HG03095 (cell line): ENCODE measurements around the gene PCDH7.

ENCODE experiments used
- ATAC-seq: cut with Tn5 transposase; IDR thresholded peaks from one replicate; pipeline ENCODE4 v1.9.1; 2021; ENCODE audit warnings: moderate library complexity; ENCODE audit not compliant: unreplicated experiment

PCDH7 gene

GRCh38 chr4:30720021-30720660 lies at the start of gene PCDH7:
Gene PCDH7 (plus strand): TSS chr4:30720369. CDS start chr4:30721423, 1,054 bp downstream.
- no peak for ATAC-seq

- no peak for ATAC-seq
These were observed 48.2 kb upstream of the PCDH7 start for GRCh38 chr4:30671926-30672448.

- no peak for ATAC-seq
These were observed 24.0 kb upstream of the PCDH7 start for GRCh38 chr4:30696191-30696590.

- ATAC-seq, result no peak
These were observed 5.6 kb upstream of the PCDH7 start for GRCh38 chr4:30714408-30715031.

- ATAC-seq, result no peak
These were observed 4.0 kb upstream of the PCDH7 start for GRCh38 chr4:30716158-30716557.

GRCh38 chr4:30716681-30717207 lies 3.4 kb upstream of the PCDH7 start:
- no peak for ATAC-seq

- no peak for ATAC-seq
These were observed 2.8 kb upstream of the PCDH7 start for GRCh38 chr4:30717208-30718020.

GRCh38 chr4:30718021-30718542 lies 2.1 kb upstream of the PCDH7 start:
- no peak for ATAC-seq

GRCh38 chr4:30718641-30719453 lies 1.3 kb upstream of the PCDH7 start:
- no peak for ATAC-seq

GRCh38 chr4:30719454-30720020 lies 632 bp upstream of the PCDH7 start:
- ATAC-seq, result no peak

GRCh38 chr4:30720661-30721184 lies 554 bp downstream of the PCDH7 start:
- ATAC-seq, result no peak

GRCh38 chr4:30721185-30722091 lies 1.3 kb downstream of the PCDH7 start:
- ATAC-seq, result no peak

- ATAC-seq, result no peak
These were observed 1.9 kb downstream of the PCDH7 start for GRCh38 chr4:30722092-30722358.

- no peak for ATAC-seq
These were observed 2.4 kb downstream of the PCDH7 start for GRCh38 chr4:30722359-30723200.

GRCh38 chr4:30723201-30723955 lies 3.2 kb downstream of the PCDH7 start:
- ATAC-seq, result no peak

- no peak for ATAC-seq
These were observed 4.1 kb downstream of the PCDH7 start for GRCh38 chr4:30724247-30724646.

- ATAC-seq, result no peak
These were observed 5.4 kb downstream of the PCDH7 start for GRCh38 chr4:30725562-30725961.
